ENCODE measurements around the gene PTCH1.

PTCH1 gene

GRCh38 chr9:95463148-95464060, 53.4 kb downstream of the PTCH1 start:
- Mint-ChIP-seq H3K9me3 (no peaks in the 10 kb centered on the region), H3K27me3 (ENCODE audit: low read depth, poor library complexity) (no peaks in the 10 kb centered on the region), H3K27ac (peak overlapping the region; percentile 87), H3K4me1 (peaks cover 76% of the 10 kb centered on the region), H3K4me3 (peak overlapping the region; percentile 75), H3K36me3 (ENCODE audit: low read depth) (peaks cover 70% of the 10 kb centered on the region)
- no peak for DNase-seq
- TF ChIP-seq CTCF (IDR thresholded peaks at IDR 0.05) = no peak

GRCh38 chr9:95462249-95463147, 54.3 kb downstream of the PTCH1 start:
- H3K36me3 Mint-ChIP-seq (ENCODE audit: low read depth) = peaks cover 72% of the 10 kb centered on the region
- H3K4me1 Mint-ChIP-seq = peaks cover 85% of the 10 kb centered on the region
- peak overlapping the region; percentile 75 for H3K4me3 Mint-ChIP-seq
- H3K9me3 Mint-ChIP-seq = no peaks in the 10 kb centered on the region
- TF ChIP-seq CTCF (IDR thresholded peaks at IDR 0.05) = no peak
- DNase-seq = peak; percentile 63
- no peaks in the 10 kb centered on the region for H3K27me3 Mint-ChIP-seq (ENCODE audit: low read depth, poor library complexity)
- H3K27ac Mint-ChIP-seq = peak overlapping the region; percentile 95

DNA sequence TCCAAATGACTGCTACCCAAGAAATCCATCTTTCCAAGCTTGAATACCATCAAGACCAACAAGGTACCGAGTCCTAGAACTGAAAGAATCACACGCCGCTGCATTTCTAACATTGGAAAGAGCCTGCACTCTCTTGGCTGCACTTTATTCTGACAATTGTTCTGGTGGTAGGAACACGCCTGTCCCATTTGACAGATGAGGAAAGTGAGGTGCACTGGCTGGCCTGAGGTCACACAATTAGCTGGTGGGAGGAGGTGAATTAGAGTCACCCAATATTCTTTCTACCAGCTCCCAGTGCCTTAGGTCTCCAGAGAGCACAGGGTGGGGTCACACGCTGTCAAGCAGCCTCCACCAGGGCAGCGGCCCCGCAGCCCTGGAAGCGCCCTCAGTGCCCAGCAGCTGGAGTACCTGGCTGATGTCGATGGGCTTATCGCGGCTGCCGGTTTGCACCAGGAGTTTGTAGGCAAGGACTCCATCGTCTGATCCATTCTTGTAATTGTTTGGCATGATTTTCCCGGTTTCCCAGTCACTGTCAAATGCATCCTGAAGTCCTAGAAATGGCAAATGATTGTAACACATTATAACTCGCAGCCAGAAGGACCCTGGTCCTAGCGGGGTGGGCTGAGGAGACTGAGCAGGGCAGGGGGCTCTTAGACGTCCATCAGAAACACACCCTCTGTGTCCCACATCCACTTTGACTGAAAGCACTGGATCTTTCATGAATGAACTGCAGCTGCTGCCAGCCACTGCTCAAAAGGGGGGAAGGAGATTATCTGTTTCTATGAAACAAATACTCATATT, 55.1 kb downstream of the PTCH1 start:
- no peak for TF ChIP-seq CTCF (IDR thresholded peaks at IDR 0.05)
- Mint-ChIP-seq H3K36me3 (ENCODE audit: low read depth) (peaks cover 72% of the 10 kb centered on the region), H3K9me3 (no peaks in the 10 kb centered on the region), H3K4me3 (peak overlapping the region; percentile 75), H3K4me1 (peaks cover 87% of the 10 kb centered on the region), H3K27ac (peak overlapping the region; percentile 95), H3K27me3 (ENCODE audit: low read depth, poor library complexity) (no peaks in the 10 kb centered on the region)
- no peak for DNase-seq

DNA sequence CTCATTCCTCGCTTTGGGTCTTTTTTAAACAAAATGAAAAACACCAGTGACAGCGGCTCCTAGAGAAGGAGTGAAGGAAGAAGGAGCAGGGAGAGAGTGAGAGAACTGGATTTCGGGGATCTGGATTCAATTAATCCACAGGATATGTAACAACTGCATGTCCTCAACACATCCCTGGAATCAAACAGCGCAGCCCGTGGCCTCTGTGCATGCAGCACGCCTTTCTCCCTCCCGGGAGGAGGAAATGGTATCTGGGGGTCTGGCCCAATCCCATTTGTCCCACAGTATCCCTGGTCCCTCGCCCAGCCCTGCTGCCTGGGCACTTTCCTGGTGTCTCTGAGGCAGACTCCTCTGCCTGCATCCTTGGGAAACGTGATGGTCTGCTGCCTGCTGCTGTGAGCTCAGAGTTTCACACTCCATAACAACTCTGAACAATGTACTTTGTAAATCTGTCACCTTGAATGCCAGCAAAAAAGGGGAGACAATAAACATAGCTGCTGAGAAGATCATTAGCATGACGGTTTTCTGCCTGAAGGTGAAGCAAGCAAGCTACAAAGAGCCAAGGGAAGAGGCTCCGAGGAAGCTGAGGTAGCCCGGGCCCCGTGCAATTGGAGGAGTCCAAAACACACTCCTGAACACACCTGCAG, 56.1 kb downstream of the PTCH1 start:
- DNase-seq = no peak
- no peaks in the 10 kb centered on the region for H3K9me3 Mint-ChIP-seq
- peaks cover 77% of the 10 kb centered on the region for H3K36me3 Mint-ChIP-seq (ENCODE audit: low read depth)
- H3K4me3 Mint-ChIP-seq = no peak overlapping the region
- H3K27ac Mint-ChIP-seq = peak overlapping the region; percentile 26
- peaks cover 92% of the 10 kb centered on the region for H3K4me1 Mint-ChIP-seq
- TF ChIP-seq CTCF (IDR thresholded peaks at IDR 0.05) = no peak
- no peaks in the 10 kb centered on the region for H3K27me3 Mint-ChIP-seq (ENCODE audit: low read depth, poor library complexity)

GRCh38 chr9:95459851-95460517, 56.8 kb downstream of the PTCH1 start:
- Mint-ChIP-seq H3K27ac (peak overlapping the region; percentile 26), H3K4me1 (peaks cover 87% of the 10 kb centered on the region), H3K4me3 (no peak overlapping the region), H3K36me3 (ENCODE audit: low read depth) (peaks cover 77% of the 10 kb centered on the region), H3K27me3 (ENCODE audit: low read depth, poor library complexity) (no peaks in the 10 kb centered on the region), H3K9me3 (no peaks in the 10 kb centered on the region)
- no peak for TF ChIP-seq CTCF (IDR thresholded peaks at IDR 0.05)
- no peak for DNase-seq

All from nephron progenitor cell (in vitro differentiated cells).